Activated CD4-positive, alpha-beta memory T cell treated with anti-CD3 and anti-CD28 coated beads for 36 hours (primary cell): ENCODE data around the gene RNF212B. TPM values are rescaled to one million over a fixed set of nuclear protein-coding genes. Genes with fewer than 3 reads are reported as not detected.
"Not testable (repeated sequence)": the region's sequence is repeated elsewhere in the genome, so short reads cannot be mapped to it uniquely, and the experiment has no call there.

Experiments used
- CTCF ChIA-PET: fragments of 350-600 bp; sonication (Branson Sonifier 250); formaldehyde crosslinking; loops from one replicate; lab custom pipeline; 2021; ENCODE audit warnings: antibody characterized with exemption, inconsistent platforms; lab: Charles Lee
- POLR2A ChIA-PET: fragments of 350-600 bp; sonication (Branson Sonifier 250); formaldehyde crosslinking; loops from one replicate; lab custom pipeline; 2021; ENCODE audit warnings: antibody characterized with exemption; lab: Charles Lee
- DNase-seq: peaks from one replicate; pipeline ENCODE4 v3.0.0-alpha.2; 2020
- H3K27ac Mint-ChIP-seq: one replicate; pipeline ENCODE4 v1.8.0; 2021; ENCODE audit warnings: mixed read lengths
- H3K27me3 Mint-ChIP-seq: one replicate; pipeline ENCODE4 v1.8.0; 2021; ENCODE audit warnings: mixed read lengths
- H3K36me3 Mint-ChIP-seq: one replicate; pipeline ENCODE4 v1.8.0; 2021; ENCODE audit warnings: mixed read lengths
- H3K4me1 Mint-ChIP-seq: one replicate; pipeline ENCODE4 v1.8.0; 2021; ENCODE audit warnings: low read depth, mixed read lengths
- H3K4me3 Mint-ChIP-seq: one replicate; pipeline ENCODE4 v1.8.0; 2021; ENCODE audit warnings: mild to moderate bottlenecking, mixed read lengths
- H3K9me3 Mint-ChIP-seq: one replicate; pipeline ENCODE4 v1.8.0; 2021; ENCODE audit warnings: mixed read lengths
- intact Hi-C: fragments of 100-400 bp; cut with micrococcal nuclease; formaldehyde crosslinking; loops from one replicate; pipeline ENCODE4 v1.15.1; 2023
- total RNA-seq, 2 experiments: library from RNA; stranded (reverse); gene quantifications; one replicate each; pipeline ENCODE4 v1.2.3, GENCODE V29; 2021

RNF212B gene
- total RNA-seq, 2 experiments from 2014 or later = not detected

DNA sequence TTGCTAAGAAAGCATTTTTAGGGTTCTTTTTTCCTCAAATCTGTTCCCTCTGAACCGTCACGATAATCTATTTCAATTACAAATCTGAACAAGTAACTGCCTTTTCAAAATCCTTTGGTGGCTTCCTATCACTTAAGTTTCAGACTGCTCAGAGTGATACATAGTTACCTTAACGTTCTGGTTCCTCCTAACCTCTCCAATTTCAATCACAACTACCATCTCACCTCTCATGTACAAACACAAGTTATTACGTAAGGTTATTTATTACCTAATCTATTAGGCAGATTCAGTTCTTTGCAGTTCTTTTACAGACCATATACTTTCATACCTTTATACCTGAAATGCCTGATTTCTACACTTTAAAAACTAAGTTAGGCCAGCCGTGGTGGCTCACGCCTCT lies 12.1 kb downstream of the RNF212B start:
- H3K27me3 Mint-ChIP-seq = peaks cover 15% of the 10 kb centered on the region
- no peaks in the 10 kb centered on the region for H3K36me3 Mint-ChIP-seq
- POLR2A ChIA-PET = no interaction called here

DNA sequence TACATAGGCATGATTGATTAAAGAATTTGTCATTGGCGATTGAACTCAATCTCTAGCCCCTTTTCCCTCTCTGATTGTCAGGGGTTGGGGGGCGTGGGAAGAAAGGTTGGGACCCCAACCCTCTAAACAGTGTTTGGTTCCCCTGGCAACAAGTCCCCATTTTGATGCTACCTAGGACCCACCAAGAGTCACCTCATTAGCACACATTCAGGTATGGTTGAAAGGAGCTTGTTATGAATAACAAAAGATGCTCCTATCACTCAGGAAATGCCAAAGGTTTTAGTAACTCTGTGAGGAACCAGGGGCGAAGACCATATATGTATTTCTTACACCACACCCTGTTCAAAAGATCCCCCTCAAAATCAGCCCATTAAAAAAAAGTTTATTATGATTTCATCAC lies 14.3 kb downstream of the RNF212B start:
- intact Hi-C loops = no loop called here
- POLR2A ChIA-PET = no interaction called here
- H3K36me3 Mint-ChIP-seq = no peaks in the 10 kb centered on the region
- CTCF ChIA-PET = interaction anchor here (1.3 kb wide), 1 partner anchor 131 kb away, joined by 3 read pairs; no protein-coding TSS in a partner anchor
- peaks cover 15% of the 10 kb centered on the region for H3K27me3 Mint-ChIP-seq
- H3K4me3 Mint-ChIP-seq = no peak overlapping the region
- no peak overlapping the region for H3K27ac Mint-ChIP-seq
- H3K9me3 Mint-ChIP-seq = no peaks in the 10 kb centered on the region
- DNase-seq = no peak
- no peaks in the 10 kb centered on the region for H3K4me1 Mint-ChIP-seq

More for the DNA sequence above, 12.1 kb downstream of the RNF212B start:
- no peak overlapping the region for H3K4me3 Mint-ChIP-seq
- no peaks in the 10 kb centered on the region for H3K9me3 Mint-ChIP-seq
- DNase-seq = no peak
- no peaks in the 10 kb centered on the region for H3K4me1 Mint-ChIP-seq
- CTCF ChIA-PET = interaction anchor here (0.7 kb wide), 1 partner anchor 129 kb away, joined by 3 read pairs; no protein-coding TSS in a partner anchor
- intact Hi-C loops = no loop called here
- no peak overlapping the region for H3K27ac Mint-ChIP-seq

GRCh38 chr14:23252420-23253333 lies 14.9 kb downstream of the RNF212B start:
- H3K4me3 Mint-ChIP-seq = no peak overlapping the region
- no peaks in the 10 kb centered on the region for H3K9me3 Mint-ChIP-seq
- H3K27ac Mint-ChIP-seq = no peak overlapping the region
- ChIA-PET CTCF (no interaction called here), POLR2A (no interaction called here)
- no peaks in the 10 kb centered on the region for H3K4me1 Mint-ChIP-seq
- peaks cover 15% of the 10 kb centered on the region for H3K27me3 Mint-ChIP-seq
- no peaks in the 10 kb centered on the region for H3K36me3 Mint-ChIP-seq
- intact Hi-C loops = no loop called here
- no peak for DNase-seq

GRCh38 chr14:23258256-23258655 lies 20.5 kb downstream of the RNF212B start:
- intact Hi-C loops = no loop called here
- ChIA-PET POLR2A (interaction anchor here (0.6 kb wide), 1 partner anchor 284 kb away, joined by 3 read pairs; no protein-coding TSS in a partner anchor), CTCF (no interaction called here)
- Mint-ChIP-seq H3K4me1 (no peaks in the 10 kb centered on the region), H3K27me3 (peaks cover 21% of the 10 kb centered on the region), H3K9me3 (no peaks in the 10 kb centered on the region), H3K27ac (no peak overlapping the region), H3K4me3 (no peak overlapping the region), H3K36me3 (no peaks in the 10 kb centered on the region)
- DNase-seq = no peak

- peaks cover 17% of the 10 kb centered on the region for H3K27me3 Mint-ChIP-seq
Observed at GRCh38 chr14:23259426-23259825, 21.7 kb downstream of the RNF212B start.

DNA sequence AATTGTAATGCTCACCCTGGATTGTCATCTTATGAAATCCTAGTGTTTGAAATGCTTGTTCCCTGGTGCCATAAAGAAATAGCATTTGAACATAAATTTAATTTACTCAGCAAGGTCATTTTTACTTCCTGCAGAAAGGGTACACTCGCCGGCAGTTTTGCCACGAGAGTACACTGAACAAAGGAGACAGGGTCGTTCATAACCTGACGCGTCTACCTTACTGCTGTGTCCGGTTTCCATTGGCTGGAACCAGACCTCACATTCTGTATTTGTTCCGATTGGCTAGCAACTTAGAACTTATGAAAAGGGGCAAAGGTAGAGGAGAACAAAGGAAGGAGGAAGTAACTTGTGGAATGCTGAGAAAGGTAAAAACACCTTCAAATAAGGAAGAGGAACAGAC lies 23.1 kb downstream of the RNF212B start:
- H3K36me3 Mint-ChIP-seq, H3K9me3 Mint-ChIP-seq, H3K4me3 Mint-ChIP-seq, DNase-seq, H3K4me1 Mint-ChIP-seq, intact Hi-C loops, POLR2A ChIA-PET, H3K27ac Mint-ChIP-seq: not testable (repeated sequence)
- CTCF ChIA-PET = interaction anchor here (1.3 kb wide), 1 partner anchor 119 kb away, joined by 3 read pairs; no protein-coding TSS in a partner anchor
- peaks cover 21% of the 10 kb centered on the region for H3K27me3 Mint-ChIP-seq

More at GRCh38 chr14:23259426-23259825, 21.7 kb downstream of the RNF212B start:
- CTCF ChIA-PET = interaction anchor here (0.6 to 1.3 kb wide), 2 partner anchors 121 to 308 kb away, joined by 3 read pairs; partner anchors contain the start of gene AP1G2
- no peak overlapping the region for H3K27ac Mint-ChIP-seq
- POLR2A ChIA-PET = no interaction called here
- H3K4me3 Mint-ChIP-seq = no peak overlapping the region
- no peaks in the 10 kb centered on the region for H3K36me3 Mint-ChIP-seq
- H3K9me3 Mint-ChIP-seq = no peaks in the 10 kb centered on the region
- no peaks in the 10 kb centered on the region for H3K4me1 Mint-ChIP-seq
- no peak for DNase-seq
- intact Hi-C loops = no loop called here

DNA sequence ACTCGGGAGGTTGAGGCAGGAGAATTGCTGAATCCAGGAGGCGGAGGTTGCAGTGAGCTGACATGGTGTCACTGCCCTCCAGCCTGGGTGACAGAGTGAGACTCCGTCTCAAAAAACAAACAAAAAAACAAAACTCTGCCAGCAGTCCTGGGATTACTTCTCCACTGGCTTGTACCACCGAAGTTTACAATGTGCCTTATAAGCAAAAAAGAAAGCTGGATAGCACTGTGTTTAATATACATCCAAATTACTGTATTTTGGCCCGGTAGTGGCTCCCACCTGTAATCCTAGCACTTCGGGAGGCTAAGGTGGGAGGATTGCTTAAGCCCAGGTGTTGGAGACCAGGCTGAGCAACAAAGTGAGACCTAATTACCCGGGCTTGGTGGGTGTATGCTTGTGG lies 31.5 kb downstream of the RNF212B start:
- DNase-seq = no peak
- Mint-ChIP-seq H3K4me3 (no peak overlapping the region), H3K36me3 (no peaks in the 10 kb centered on the region), H3K27ac (no peak overlapping the region), H3K27me3 (peaks cover 4% of the 10 kb centered on the region), H3K9me3 (no peaks in the 10 kb centered on the region), H3K4me1 (no peaks in the 10 kb centered on the region)
- intact Hi-C loops = no loop called here
- POLR2A ChIA-PET = no interaction called here
- CTCF ChIA-PET = interaction anchor here (1.5 kb wide), 1 partner anchor 111 kb away, joined by 7 read pairs; no protein-coding TSS in a partner anchor

GRCh38 chr14:23275412-23275811 lies 37.7 kb downstream of the RNF212B start:
- CTCF ChIA-PET = interaction anchor here (0.7 to 1.2 kb wide), 2 partner anchors 20 to 105 kb away, joined by 3 to 5 read pairs; no protein-coding TSS in a partner anchor
- POLR2A ChIA-PET = no interaction called here
- intact Hi-C loops = no loop called here

GRCh38 chr14:23277189-23277588 lies 39.5 kb downstream of the RNF212B start:
- Mint-ChIP-seq H3K27me3 (no peaks in the 10 kb centered on the region), H3K36me3 (peaks cover 6% of the 10 kb centered on the region), H3K27ac (no peak overlapping the region), H3K4me1 (no peaks in the 10 kb centered on the region), H3K9me3 (no peaks in the 10 kb centered on the region), H3K4me3 (no peak overlapping the region)
- ChIA-PET CTCF (no interaction called here), POLR2A (interaction anchor here (1.1 kb wide), 1 partner anchor 25 kb away, joined by 3 read pairs; no protein-coding TSS in a partner anchor)
- DNase-seq = no peak
- intact Hi-C loops = no loop called here

More at GRCh38 chr14:23275412-23275811, 37.7 kb downstream of the RNF212B start:
- no peak overlapping the region for H3K4me3 Mint-ChIP-seq
- no peaks in the 10 kb centered on the region for H3K27me3 Mint-ChIP-seq
- H3K27ac Mint-ChIP-seq = no peak overlapping the region
- H3K9me3 Mint-ChIP-seq = no peaks in the 10 kb centered on the region
- no peaks in the 10 kb centered on the region for H3K4me1 Mint-ChIP-seq
- peaks cover 4% of the 10 kb centered on the region for H3K36me3 Mint-ChIP-seq
- DNase-seq = no peak

- DNase-seq, H3K4me1 Mint-ChIP-seq, H3K9me3 Mint-ChIP-seq, H3K27ac Mint-ChIP-seq, H3K36me3 Mint-ChIP-seq, H3K27me3 Mint-ChIP-seq, H3K4me3 Mint-ChIP-seq, intact Hi-C loops, CTCF ChIA-PET: not testable (repeated sequence)
- POLR2A ChIA-PET = interaction anchor here (1.1 kb wide), 1 partner anchor 24 kb away, joined by 3 read pairs; no protein-coding TSS in a partner anchor
Observed at GRCh38 chr14:23277928-23278327, 40.2 kb downstream of the RNF212B start.

- intact Hi-C loops = no loop called here
- no peak overlapping the region for H3K27ac Mint-ChIP-seq
- POLR2A ChIA-PET = no interaction called here
- no peaks in the 10 kb centered on the region for H3K9me3 Mint-ChIP-seq
- no peak overlapping the region for H3K4me3 Mint-ChIP-seq
- no peaks in the 10 kb centered on the region for H3K27me3 Mint-ChIP-seq
- H3K4me1 Mint-ChIP-seq = peaks cover 19% of the 10 kb centered on the region
- no peak for DNase-seq
- peaks cover 3% of the 10 kb centered on the region for H3K36me3 Mint-ChIP-seq
- CTCF ChIA-PET = interaction anchor here (2.2 to 2.4 kb wide), 2 partner anchors 13 to 161 kb away, joined by 6 to 11 read pairs; no protein-coding TSS in a partner anchor
Observed at GRCh38 chr14:23281247-23281646, 43.5 kb downstream of the RNF212B start.
